Measurements from ENCODE around the gene SUPT16H. TPM values are rescaled to one million over a fixed set of nuclear protein-coding genes. Genes with fewer than 3 reads are reported as not detected.
A peak's percentile ranks its signal among the peaks of the same experiment; 100 is the strongest.

SUPT16H gene
- total RNA-seq, 2 experiments from 2014 or later, result 119 to 121 TPM

DNA sequence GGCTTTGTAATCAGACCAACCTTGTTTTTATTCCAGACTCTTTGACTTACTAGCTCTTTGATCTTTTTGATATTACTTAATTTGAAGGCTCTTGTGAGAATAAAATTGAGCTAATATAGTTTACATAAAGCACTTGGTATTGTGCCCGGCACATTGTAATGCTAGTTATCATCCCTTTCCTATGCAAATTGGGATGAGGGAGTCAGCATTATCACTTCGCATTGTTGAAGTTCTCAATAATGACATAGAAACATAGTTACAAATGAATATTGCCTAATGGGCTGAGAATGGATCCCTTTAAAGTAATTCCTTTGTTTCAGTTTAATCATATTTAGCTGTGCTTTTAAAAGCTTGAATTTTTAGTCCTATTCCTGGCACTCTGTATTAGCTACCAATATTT is 36.6 kb downstream of the SUPT16H start:
- POLR2A ChIA-PET, result interaction anchor here (0.8 kb wide), 1 partner anchor 144 kb away, joined by 3 read pairs; no protein-coding TSS in a partner anchor
- no peak overlapping the region for H3K27ac Mint-ChIP-seq
- H3K4me3 Mint-ChIP-seq, result no peak overlapping the region
- H3K9me3 Mint-ChIP-seq, result no peaks in the 10 kb centered on the region
- DNase-seq (no peak), ATAC-seq (ENCODE audit: low read depth) (no peak)
- H3K4me1 Mint-ChIP-seq, result peaks cover 5% of the 10 kb centered on the region
- peaks cover 6% of the 10 kb centered on the region for H3K27me3 Mint-ChIP-seq
- H3K36me3 Mint-ChIP-seq, result peaks cover 17% of the 10 kb centered on the region

DNA sequence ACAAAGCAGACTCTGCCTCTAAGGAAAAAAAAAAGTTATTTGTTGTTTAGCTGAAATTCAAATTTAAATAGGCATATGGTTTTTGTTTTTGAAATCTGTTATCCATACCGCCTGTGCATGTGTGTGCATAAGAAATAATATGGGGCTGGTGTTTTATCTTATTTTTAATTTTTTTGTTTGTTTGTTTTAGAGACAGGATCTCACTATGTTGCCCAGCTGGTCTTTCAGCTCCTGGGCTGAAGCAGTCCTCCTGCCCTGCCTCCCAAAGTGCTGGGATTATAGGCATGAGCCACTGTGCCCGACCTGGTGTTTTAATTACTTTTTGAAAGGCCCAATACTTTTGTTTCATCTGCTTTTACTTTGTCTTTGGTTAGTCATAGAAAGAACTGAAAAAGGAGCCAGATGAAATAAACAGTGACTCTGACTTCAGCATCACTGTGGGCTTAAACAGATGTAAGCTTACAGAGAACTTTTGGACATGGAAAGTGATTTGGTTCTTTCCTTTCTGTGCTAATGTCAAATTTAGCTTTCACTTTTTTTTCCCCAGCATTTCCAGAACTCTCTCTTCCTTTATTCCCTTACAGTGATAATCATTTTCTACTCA is 37.2 kb downstream of the SUPT16H start:
- H3K27me3 Mint-ChIP-seq, result peaks cover 6% of the 10 kb centered on the region
- DNase-seq (no peak), ATAC-seq (ENCODE audit: low read depth) (no peak)
- no peak overlapping the region for H3K4me3 Mint-ChIP-seq
- peaks cover 5% of the 10 kb centered on the region for H3K4me1 Mint-ChIP-seq
- no peaks in the 10 kb centered on the region for H3K9me3 Mint-ChIP-seq
- H3K36me3 Mint-ChIP-seq, result peaks cover 12% of the 10 kb centered on the region
- POLR2A ChIA-PET, result interaction anchor here (0.8 kb wide), 1 partner anchor 143 kb away, joined by 3 read pairs; no protein-coding TSS in a partner anchor
- no peak overlapping the region for H3K27ac Mint-ChIP-seq

DNA sequence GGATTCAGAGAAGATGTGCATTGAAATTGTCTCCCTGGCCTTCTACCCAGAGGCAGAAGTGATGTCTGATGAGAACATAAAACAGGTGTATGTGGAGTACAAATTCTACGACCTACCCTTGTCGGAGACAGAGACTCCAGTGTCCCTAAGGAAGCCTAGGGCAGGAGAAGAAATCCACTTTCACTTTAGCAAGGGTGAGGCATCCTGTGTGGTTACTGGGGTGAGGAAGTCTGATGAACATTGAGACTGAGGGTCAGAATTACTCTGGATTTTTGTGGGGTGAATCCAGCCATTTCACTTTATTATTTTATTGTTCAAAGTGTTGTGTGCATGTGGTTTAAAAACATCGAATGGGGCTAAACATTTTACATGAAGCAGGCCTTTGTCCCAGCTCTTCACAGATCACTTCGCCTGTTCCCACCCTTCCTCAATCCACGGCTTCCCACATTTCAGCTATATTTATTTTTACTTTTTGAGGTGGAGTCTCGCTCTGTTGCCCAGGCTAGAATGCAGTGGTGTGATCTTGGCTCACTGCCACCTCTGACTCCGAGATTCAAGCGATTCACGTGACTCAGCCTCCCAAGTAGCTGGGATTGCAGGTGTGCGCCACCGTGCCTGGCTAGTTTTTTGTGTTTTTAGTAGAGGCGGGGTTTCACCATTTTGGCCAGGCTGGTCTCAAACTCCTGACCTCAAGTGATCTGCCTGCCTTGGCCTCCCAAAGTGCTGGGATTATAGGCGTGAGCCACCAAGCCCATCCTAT is 40.6 kb downstream of the SUPT16H start:
- DNase-seq (no peak), ATAC-seq (ENCODE audit: low read depth) (no peak)
- Mint-ChIP-seq H3K4me3 (no peak overlapping the region), H3K4me1 (peaks cover 5% of the 10 kb centered on the region), H3K27ac (no peak overlapping the region), H3K27me3 (peaks cover 6% of the 10 kb centered on the region), H3K9me3 (no peaks in the 10 kb centered on the region), H3K36me3 (no peaks in the 10 kb centered on the region)
- POLR2A ChIA-PET, result no interaction called here

DNA sequence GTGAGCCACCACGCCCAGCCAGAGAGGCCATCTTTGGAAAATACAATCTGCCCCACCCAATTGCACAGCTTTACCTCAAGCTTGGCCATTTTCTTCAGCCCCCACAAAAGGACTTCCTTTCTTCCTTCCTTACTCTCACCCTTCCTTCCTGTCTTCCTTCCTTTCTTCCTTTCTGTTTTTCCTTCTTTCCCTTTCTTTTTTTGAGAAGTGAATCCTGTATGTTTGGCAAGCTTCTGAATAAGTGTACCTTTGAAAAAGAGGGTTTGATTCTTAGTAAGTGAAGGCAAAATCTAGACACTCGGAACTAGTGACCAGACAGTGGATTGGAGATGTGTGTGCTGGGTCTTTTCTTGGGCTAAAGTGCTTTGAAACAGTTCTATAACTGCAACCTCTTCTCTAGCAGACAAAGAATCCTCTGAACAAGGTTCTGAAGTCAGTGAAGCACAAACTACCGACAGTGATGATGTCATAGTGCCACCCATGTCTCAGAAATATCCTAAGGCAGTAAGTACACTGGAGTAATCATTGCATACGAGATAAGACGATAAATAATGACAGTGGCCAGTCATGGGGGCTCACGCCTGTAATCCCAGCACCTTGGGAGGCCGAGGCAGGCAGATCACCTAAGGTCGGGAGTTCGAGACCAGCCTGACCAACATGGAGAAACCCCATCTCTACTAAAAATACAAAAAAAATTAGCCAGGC is 49.5 kb downstream of the SUPT16H start:
- Mint-ChIP-seq H3K27me3 (peaks cover 3% of the 10 kb centered on the region), H3K9me3 (no peaks in the 10 kb centered on the region), H3K36me3 (no peaks in the 10 kb centered on the region), H3K4me3 (no peak overlapping the region), H3K4me1 (no peaks in the 10 kb centered on the region), H3K27ac (no peak overlapping the region)
- DNase-seq, result no peak
- ATAC-seq (ENCODE audit: low read depth), result no peak
- POLR2A ChIA-PET, result no interaction called here

DNA sequence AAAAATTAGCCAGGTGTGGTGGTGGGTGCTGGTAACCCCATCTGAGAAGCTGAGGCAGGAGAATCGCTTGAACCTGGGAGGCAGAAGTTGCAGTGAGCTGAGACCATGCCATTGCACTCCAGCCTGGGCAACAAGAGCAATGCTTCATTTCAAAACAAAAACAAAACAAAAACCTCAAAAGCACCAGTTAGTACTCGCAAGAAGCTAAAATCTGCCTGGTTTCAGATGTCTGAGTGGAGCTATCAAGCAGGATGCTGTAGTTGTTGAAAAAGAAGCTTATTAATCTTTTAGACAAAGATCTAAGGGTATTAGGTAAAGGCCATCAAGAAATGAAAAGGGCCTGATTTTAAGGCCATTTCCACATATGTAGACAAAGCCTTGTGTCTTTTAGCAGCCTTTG is 50.9 kb downstream of the SUPT16H start:
- DNase-seq (no peak), ATAC-seq (ENCODE audit: low read depth) (no peak)
- H3K27me3 Mint-ChIP-seq, result peaks cover 3% of the 10 kb centered on the region
- H3K36me3 Mint-ChIP-seq, result no peaks in the 10 kb centered on the region
- H3K4me3 Mint-ChIP-seq, result no peak overlapping the region
- no peak overlapping the region for H3K27ac Mint-ChIP-seq
- no peaks in the 10 kb centered on the region for H3K9me3 Mint-ChIP-seq
- POLR2A ChIA-PET, result interaction anchor here (0.8 kb wide), 1 partner anchor 9 kb away, joined by 5 read pairs; no protein-coding TSS in a partner anchor
- no peaks in the 10 kb centered on the region for H3K4me1 Mint-ChIP-seq

DNA sequence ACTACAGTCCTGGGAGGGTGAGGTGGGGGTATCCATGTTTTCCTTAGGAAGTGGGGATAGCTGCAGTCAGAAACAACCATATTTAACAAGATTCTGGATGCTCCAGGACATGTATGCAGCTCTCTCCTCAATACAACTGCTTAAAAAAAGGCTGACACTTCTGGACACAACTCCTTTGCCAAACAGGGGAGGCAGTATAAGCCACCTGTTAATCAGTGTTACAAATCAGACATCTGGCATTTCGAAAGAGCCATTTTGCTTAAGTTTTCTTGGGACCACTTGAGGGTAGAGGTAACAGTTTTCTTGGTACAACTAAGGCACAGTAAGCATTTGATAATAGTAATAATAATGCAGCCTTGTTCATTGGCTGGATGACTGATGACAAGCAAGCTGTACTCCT is 56.8 kb downstream of the SUPT16H start:
- POLR2A ChIA-PET, result no interaction called here

DNA sequence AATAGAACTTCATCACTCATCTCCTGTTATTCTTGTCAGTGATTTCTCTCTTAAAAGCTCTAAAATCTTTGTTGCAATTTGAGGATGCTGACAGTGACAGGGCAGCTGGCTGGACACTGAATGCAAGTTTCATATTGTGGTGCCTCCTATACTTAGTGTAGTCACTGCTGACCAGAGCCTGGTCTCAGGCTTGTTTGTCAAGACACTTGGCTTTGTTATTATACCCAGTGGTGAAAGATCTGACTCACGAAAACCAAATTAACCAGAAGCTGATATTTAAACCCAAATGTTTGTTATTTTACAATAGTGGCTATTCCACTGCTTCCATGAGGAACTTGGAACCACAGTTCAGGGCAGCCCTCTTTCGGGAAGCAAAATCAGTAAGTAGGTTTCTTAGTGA is 61.1 kb downstream of the SUPT16H start:
- no peak for DNase-seq
- Mint-ChIP-seq H3K36me3 (no peaks in the 10 kb centered on the region), H3K9me3 (no peaks in the 10 kb centered on the region), H3K27ac (no peak overlapping the region), H3K4me3 (no peak overlapping the region), H3K27me3 (peaks cover 17% of the 10 kb centered on the region), H3K4me1 (peaks cover 6% of the 10 kb centered on the region)
- ATAC-seq (ENCODE audit: low read depth), result no peak
- POLR2A ChIA-PET, result no interaction called here

More for the DNA sequence above, 56.8 kb downstream of the SUPT16H start:
- DNase-seq, result no peak
- no peak for ATAC-seq (ENCODE audit: low read depth)
- Mint-ChIP-seq H3K9me3 (no peaks in the 10 kb centered on the region), H3K27ac (no peak overlapping the region), H3K27me3 (peaks cover 6% of the 10 kb centered on the region), H3K36me3 (no peaks in the 10 kb centered on the region), H3K4me1 (no peaks in the 10 kb centered on the region), H3K4me3 (no peak overlapping the region)

DNA sequence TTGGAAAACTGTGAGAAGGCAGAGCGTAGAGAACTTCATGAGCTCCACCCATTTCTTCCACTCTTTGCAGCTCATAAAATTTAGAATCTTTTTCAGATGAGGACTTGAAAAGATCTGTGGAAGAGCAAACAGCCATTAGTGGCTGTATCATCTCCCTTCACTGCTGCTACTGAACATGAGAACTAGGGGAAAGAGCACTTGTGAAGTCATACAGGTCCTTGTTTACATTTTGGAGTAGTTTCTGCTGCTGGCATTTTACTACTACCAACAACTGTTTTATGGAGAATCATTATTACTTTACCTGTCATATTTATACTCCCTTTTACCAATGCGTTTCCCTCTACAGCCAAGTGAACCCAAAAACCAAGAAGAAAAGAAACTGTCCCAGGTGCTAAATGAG is 62.9 kb downstream of the SUPT16H start:
- H3K9me3 Mint-ChIP-seq, result no peaks in the 10 kb centered on the region
- H3K27ac Mint-ChIP-seq, result no peak overlapping the region
- DNase-seq (no peak), ATAC-seq (ENCODE audit: low read depth) (no peak)
- POLR2A ChIA-PET, result interaction anchor here (0.7 kb wide), 1 partner anchor 62 kb away, joined by 7 read pairs; no protein-coding TSS in a partner anchor
- H3K36me3 Mint-ChIP-seq, result no peaks in the 10 kb centered on the region
- H3K4me3 Mint-ChIP-seq, result no peak overlapping the region
- H3K4me1 Mint-ChIP-seq, result peaks cover 6% of the 10 kb centered on the region
- H3K27me3 Mint-ChIP-seq, result peaks cover 17% of the 10 kb centered on the region

DNA sequence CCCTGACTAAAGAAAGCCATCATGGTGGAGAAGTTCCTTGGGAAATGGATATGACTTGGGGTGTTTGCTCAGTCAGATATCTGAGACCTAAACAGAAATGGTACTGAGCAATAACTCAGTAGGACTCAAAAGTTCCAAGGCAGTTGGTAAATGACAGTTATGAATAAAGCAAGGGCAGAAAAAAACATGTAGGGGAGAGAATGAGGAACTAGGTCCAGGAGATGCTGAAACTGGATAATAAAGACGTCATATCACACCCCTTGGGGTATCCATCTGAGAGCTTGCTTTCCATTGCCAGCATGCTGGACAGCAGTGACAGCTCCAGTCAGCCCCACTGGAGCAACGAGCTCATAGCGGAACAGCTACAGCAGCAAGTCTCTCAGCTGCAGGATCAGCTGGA is 66.4 kb downstream of the SUPT16H start:
- DNase-seq (no peak), ATAC-seq (ENCODE audit: low read depth) (no peak)
- Mint-ChIP-seq H3K27ac (no peak overlapping the region), H3K27me3 (peaks cover 24% of the 10 kb centered on the region), H3K9me3 (no peaks in the 10 kb centered on the region), H3K4me3 (no peak overlapping the region), H3K36me3 (no peaks in the 10 kb centered on the region), H3K4me1 (peaks cover 6% of the 10 kb centered on the region)
- POLR2A ChIA-PET, result no interaction called here

DNA sequence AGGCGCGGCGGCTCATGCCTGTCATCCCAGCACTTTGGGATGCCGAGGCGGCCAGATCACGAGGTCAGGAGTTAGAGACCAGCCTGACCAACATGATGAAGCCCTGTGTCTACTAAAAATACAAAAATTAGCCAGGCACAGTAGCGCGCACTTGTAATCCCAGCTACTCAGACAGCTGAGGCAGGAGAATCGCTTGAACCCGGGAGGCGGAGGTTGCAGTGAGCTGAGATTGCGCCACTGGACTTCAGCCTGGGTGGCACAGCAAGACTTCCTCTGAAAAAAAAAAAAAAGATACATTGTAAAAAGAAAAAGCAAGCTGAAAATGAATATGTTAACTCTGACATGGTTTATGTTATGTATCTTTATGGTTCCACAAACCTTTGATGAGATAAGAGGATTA is 70.3 kb downstream of the SUPT16H start:
- Mint-ChIP-seq H3K36me3 (no peaks in the 10 kb centered on the region), H3K27me3 (peaks cover 19% of the 10 kb centered on the region), H3K4me3 (no peak overlapping the region), H3K27ac (no peak overlapping the region), H3K4me1 (peaks cover 7% of the 10 kb centered on the region), H3K9me3 (peaks cover 2% of the 10 kb centered on the region)
- POLR2A ChIA-PET, result interaction anchor here (0.9 kb wide), 1 partner anchor 164 kb away, joined by 3 read pairs; no protein-coding TSS in a partner anchor
- ATAC-seq (ENCODE audit: low read depth) (no peak), DNase-seq (no peak)

DNA sequence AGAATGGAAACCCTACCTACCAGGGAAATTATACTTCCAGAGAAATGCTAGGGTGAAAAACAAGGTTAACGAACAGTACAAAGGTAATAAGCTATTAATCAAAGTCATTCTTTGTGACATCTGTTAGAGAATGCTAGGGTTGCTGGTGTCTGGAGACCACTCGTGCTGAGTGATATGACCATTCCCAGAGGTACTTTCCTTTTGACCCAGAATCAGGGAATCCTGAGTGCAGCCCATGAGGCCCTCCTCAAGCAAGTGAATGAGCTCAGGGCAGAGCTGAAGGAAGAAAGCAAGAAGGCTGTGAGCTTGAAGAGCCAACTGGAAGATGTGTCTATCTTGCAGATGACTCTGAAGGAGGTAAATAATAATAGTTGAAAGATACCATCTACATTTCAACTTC is 72.2 kb downstream of the SUPT16H start:
- no peak overlapping the region for H3K27ac Mint-ChIP-seq
- peaks cover 17% of the 10 kb centered on the region for H3K27me3 Mint-ChIP-seq
- ATAC-seq (ENCODE audit: low read depth) (no peak), DNase-seq (no peak)
- no peak overlapping the region for H3K4me3 Mint-ChIP-seq
- peaks cover 2% of the 10 kb centered on the region for H3K9me3 Mint-ChIP-seq
- H3K36me3 Mint-ChIP-seq, result no peaks in the 10 kb centered on the region
- H3K4me1 Mint-ChIP-seq, result peaks cover 14% of the 10 kb centered on the region
- POLR2A ChIA-PET, result no interaction called here

DNA sequence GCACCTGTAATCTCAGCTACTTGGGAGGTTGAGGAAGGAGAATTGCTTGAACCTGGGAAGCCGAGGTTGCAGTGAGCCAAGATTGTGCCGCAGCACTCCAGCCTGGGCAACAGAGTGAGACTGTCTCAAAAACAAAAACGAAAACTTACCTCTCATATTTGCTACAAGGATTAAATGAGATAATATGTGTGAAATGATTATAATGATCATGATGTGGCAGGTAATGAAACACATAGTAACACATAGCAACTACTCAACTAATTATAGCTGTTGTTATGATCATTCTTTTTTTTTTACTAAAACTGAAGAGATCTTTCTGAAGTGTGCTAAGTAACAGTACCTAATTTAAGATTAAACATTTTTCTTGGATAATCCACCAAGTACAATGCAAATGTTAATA is 73.9 kb downstream of the SUPT16H start:
- DNase-seq, result no peak
- POLR2A ChIA-PET, result no interaction called here
- no peak overlapping the region for H3K4me3 Mint-ChIP-seq
- peaks cover 14% of the 10 kb centered on the region for H3K4me1 Mint-ChIP-seq
- H3K9me3 Mint-ChIP-seq, result peaks cover 2% of the 10 kb centered on the region
- ATAC-seq (ENCODE audit: low read depth), result no peak
- no peaks in the 10 kb centered on the region for H3K36me3 Mint-ChIP-seq
- H3K27me3 Mint-ChIP-seq, result peaks cover 18% of the 10 kb centered on the region
- no peak overlapping the region for H3K27ac Mint-ChIP-seq

DNA sequence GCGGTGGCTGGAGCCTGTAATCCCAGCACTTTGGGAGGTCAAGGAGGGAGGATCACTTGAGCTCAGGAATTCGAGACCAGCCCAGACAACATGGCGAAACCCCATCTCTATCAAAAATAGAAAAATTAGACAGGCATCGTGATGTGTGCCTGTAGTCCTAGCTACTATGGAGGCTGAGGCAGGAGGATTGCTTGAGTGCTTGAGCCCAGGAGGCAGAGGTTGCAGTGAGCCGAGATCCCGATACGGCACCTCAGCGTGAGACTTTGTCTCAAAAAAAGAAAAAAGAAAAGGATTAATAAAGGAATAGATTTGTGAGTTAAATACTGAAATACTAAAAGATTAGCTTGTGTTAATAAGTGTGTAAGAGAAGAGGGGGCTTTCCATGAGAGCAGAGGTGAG is 74.6 kb downstream of the SUPT16H start:
- Mint-ChIP-seq H3K4me1 (peaks cover 14% of the 10 kb centered on the region), H3K4me3 (peak overlapping the region; percentile 76), H3K9me3 (peaks cover 2% of the 10 kb centered on the region), H3K27ac (peak overlapping the region; percentile 11), H3K27me3 (peaks cover 22% of the 10 kb centered on the region), H3K36me3 (no peaks in the 10 kb centered on the region)
- ATAC-seq (ENCODE audit: low read depth), result no peak
- POLR2A ChIA-PET, result interaction anchor here (0.6 kb wide), 1 partner anchor 1982 kb away, joined by 3 read pairs; no protein-coding TSS in a partner anchor
- DNase-seq, result no peak

Measured in activated naive CD8-positive, alpha-beta T cell treated with anti-CD3 and anti-CD28 coated beads, Interleukin-2, amount 10 ng/mL, durations not matched to agents 7 days and 5 days (primary cell).